Activated CD4-positive, alpha-beta memory T cell treated with anti-CD3 and anti-CD28 coated beads, Interleukin-2, amount 10 ng/mL, durations not matched to agents 7 days and 5 days (primary cell): Measurements from ENCODE around the gene SRCIN1. TPM values are rescaled to one million over a fixed set of nuclear protein-coding genes. Genes with fewer than 3 reads are reported as not detected.

Experiments used
- CTCF ChIA-PET: fragments of 350-600 bp; sonication (Branson Sonifier 250); formaldehyde crosslinking; loops from one replicate; lab custom pipeline; 2021; ENCODE audit warnings: antibody characterized with exemption, inconsistent platforms; lab: Charles Lee
- POLR2A ChIA-PET: fragments of 350-600 bp; sonication (Branson Sonifier 250); formaldehyde crosslinking; loops from one replicate; lab custom pipeline; 2021; ENCODE audit warnings: antibody characterized with exemption; lab: Charles Lee
- DNase-seq: peaks from one replicate; pipeline ENCODE4 v3.0.0-alpha.2; 2020
- H3K27ac Mint-ChIP-seq: one replicate; pipeline ENCODE4 v1.8.0; 2021; ENCODE audit warnings: mild to moderate bottlenecking, mixed read lengths
- H3K27me3 Mint-ChIP-seq: one replicate; pipeline ENCODE4 v1.8.0; 2021; ENCODE audit warnings: mixed read lengths
- H3K36me3 Mint-ChIP-seq: one replicate; pipeline ENCODE4 v1.8.0; 2021; ENCODE audit warnings: low read depth, mixed read lengths
- H3K4me1 Mint-ChIP-seq: one replicate; pipeline ENCODE4 v1.8.0; 2021; ENCODE audit warnings: mixed read lengths
- H3K4me3 Mint-ChIP-seq: one replicate; pipeline ENCODE4 v1.8.0; 2021; ENCODE audit warnings: mild to moderate bottlenecking, mixed read lengths
- H3K9me3 Mint-ChIP-seq: one replicate; pipeline ENCODE4 v1.8.0; 2021; ENCODE audit warnings: mixed read lengths
- total RNA-seq, 2 experiments: library from RNA; stranded (reverse); gene quantifications; one replicate each; pipeline ENCODE4 v1.2.3, GENCODE V29; 2021

The SRCIN1 gene
- total RNA-seq, 2 experiments from 2014 or later, result 0.05 to 0.20 TPM

DNA sequence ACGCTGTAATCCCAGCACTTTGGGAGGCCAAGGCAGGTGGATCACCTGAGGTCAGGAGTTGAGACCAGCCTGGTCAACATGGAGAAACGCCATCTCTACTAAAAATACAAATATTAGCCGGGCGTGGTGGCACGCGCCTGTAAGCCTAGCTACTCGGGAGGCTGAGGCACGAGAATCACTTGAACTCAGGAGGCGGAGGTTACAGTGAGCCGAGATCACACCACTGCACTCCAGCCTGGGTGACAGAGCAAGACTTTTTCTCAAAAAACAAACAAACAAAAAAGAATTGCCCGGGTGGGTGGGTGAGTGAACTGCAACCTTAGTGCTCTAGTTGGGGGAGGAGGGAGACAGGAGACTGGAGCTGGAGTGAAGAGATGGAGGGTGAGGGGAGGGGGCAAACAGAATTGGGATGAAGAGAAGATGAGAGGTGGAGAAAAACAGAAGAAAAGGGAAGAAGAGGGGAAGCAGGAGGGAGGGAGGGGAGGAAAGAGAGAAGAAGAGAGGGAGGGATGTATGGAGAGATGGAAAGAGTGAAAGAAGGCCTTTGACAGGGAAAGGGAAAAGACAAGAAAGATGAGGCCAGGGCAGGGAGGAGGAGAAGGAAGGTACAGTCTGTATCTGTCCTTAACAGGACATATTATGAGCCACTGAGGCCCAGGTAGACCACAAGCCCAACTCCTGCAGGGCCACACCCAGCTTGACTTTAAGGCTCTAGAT lies 5.5 kb upstream of the SRCIN1 start:
- Mint-ChIP-seq H3K4me3 (no peak overlapping the region), H3K27me3 (peaks cover 63% of the 10 kb centered on the region), H3K36me3 (no peaks in the 10 kb centered on the region), H3K4me1 (peaks cover 10% of the 10 kb centered on the region), H3K9me3 (no peaks in the 10 kb centered on the region), H3K27ac (no peak overlapping the region)
- POLR2A ChIA-PET, result no interaction called here
- no peak for DNase-seq
- CTCF ChIA-PET, result interaction anchor here (1.0 kb wide), 1 partner anchor 56 kb away, joined by 4 read pairs; no protein-coding TSS in a partner anchor

DNA sequence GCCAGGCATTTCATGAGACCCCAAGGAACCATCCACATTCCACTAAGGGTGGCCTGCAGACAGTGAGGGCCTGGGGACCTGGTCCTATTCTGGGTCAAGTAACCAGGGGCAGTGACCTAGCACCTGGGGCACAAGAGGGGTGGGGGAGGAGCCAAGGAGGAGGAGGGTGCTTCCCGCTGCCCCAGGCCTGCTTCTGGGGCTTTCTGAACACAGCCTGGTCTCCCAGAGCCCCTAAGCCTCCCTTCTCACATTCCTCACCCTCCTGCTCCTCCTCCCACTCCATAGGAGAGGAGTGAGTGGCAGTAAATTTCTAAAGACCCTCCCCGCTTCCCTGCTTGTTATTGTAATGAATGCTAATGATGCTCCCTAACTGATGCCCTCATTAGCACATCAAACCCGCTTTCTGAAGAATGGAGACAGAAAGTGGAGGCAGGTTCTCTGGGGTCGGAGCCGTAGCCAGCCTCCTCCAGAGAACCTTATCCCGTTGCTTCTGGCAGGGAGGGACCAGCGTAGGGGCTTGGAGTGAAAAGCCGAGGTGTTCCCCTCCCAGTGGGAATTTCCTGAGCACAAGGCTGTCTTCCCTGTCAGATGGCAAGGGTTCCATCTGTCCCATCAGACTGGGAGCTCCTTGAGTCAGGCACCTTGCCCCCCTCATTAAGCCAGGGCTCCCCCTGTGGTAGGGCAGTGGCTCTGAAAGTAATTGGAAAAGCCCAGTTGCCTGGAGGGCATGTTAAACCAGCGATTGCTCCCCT lies 3.7 kb upstream of the SRCIN1 start:
- Mint-ChIP-seq H3K4me1 (peaks cover 10% of the 10 kb centered on the region), H3K36me3 (no peaks in the 10 kb centered on the region), H3K27ac (no peak overlapping the region), H3K4me3 (no peak overlapping the region), H3K27me3 (peaks cover 69% of the 10 kb centered on the region), H3K9me3 (no peaks in the 10 kb centered on the region)
- CTCF ChIA-PET, result no interaction called here
- POLR2A ChIA-PET, result no interaction called here
- DNase-seq, result no peak

- H3K9me3 Mint-ChIP-seq, result no peaks in the 10 kb centered on the region
- no peak overlapping the region for H3K4me3 Mint-ChIP-seq
- ChIA-PET POLR2A (no interaction called here), CTCF (interaction anchor here (0.8 to 4.7 kb wide), 3 partner anchors 9 to 54 kb away, joined by 3 to 42 read pairs (median 5); no protein-coding TSS in a partner anchor)
- H3K36me3 Mint-ChIP-seq, result no peaks in the 10 kb centered on the region
- H3K4me1 Mint-ChIP-seq, result peaks cover 10% of the 10 kb centered on the region
- no peak overlapping the region for H3K27ac Mint-ChIP-seq
- H3K27me3 Mint-ChIP-seq, result peaks cover 66% of the 10 kb centered on the region
- no peak for DNase-seq
These were observed 2.9 kb upstream of the SRCIN1 start for GRCh38 chr17:38608648-38609047.

- Mint-ChIP-seq H3K9me3 (no peaks in the 10 kb centered on the region), H3K4me1 (peaks cover 10% of the 10 kb centered on the region), H3K27ac (no peak overlapping the region), H3K27me3 (peaks cover 74% of the 10 kb centered on the region), H3K36me3 (no peaks in the 10 kb centered on the region), H3K4me3 (peak overlapping the region; percentile 67)
- no peak for DNase-seq
- ChIA-PET POLR2A (no interaction called here), CTCF (interaction anchor here (0.9 to 4.7 kb wide), 5 partner anchors 9 to 71 kb away, joined by 3 to 42 read pairs (median 4); no protein-coding TSS in a partner anchor)
These were observed 1.2 kb upstream of the SRCIN1 start for GRCh38 chr17:38606646-38607611.

GRCh38 chr17:38605411-38605840 lies 326 bp downstream of the SRCIN1 start:
- no peak for DNase-seq
- POLR2A ChIA-PET, result interaction anchor here (1.4 kb wide), 1 partner anchor 16 kb away, joined by 4 read pairs; no protein-coding TSS in a partner anchor
- Mint-ChIP-seq H3K36me3 (no peaks in the 10 kb centered on the region), H3K27ac (no peak overlapping the region), H3K4me3 (peak overlapping the region; percentile 37), H3K9me3 (no peaks in the 10 kb centered on the region), H3K4me1 (peaks cover 10% of the 10 kb centered on the region), H3K27me3 (peaks cover 80% of the 10 kb centered on the region)
- CTCF ChIA-PET, result interaction anchor here (0.9 to 4.7 kb wide), 2 partner anchors 47 to 63 kb away, joined by 3 to 42 read pairs; no protein-coding TSS in a partner anchor

GRCh38 chr17:38604479-38605403 lies 1.0 kb downstream of the SRCIN1 start:
- ChIA-PET CTCF (interaction anchor here (0.9 to 4.7 kb wide), 2 partner anchors 46 to 63 kb away, joined by 3 to 42 read pairs; no protein-coding TSS in a partner anchor), POLR2A (interaction anchor here (1.4 kb wide), 1 partner anchor 16 kb away, joined by 4 read pairs; no protein-coding TSS in a partner anchor)
- Mint-ChIP-seq H3K36me3 (no peaks in the 10 kb centered on the region), H3K9me3 (no peaks in the 10 kb centered on the region), H3K27ac (no peak overlapping the region), H3K4me3 (peak overlapping the region; percentile 37), H3K4me1 (peaks cover 10% of the 10 kb centered on the region), H3K27me3 (peaks cover 82% of the 10 kb centered on the region)
- DNase-seq, result peak; percentile 34

DNA sequence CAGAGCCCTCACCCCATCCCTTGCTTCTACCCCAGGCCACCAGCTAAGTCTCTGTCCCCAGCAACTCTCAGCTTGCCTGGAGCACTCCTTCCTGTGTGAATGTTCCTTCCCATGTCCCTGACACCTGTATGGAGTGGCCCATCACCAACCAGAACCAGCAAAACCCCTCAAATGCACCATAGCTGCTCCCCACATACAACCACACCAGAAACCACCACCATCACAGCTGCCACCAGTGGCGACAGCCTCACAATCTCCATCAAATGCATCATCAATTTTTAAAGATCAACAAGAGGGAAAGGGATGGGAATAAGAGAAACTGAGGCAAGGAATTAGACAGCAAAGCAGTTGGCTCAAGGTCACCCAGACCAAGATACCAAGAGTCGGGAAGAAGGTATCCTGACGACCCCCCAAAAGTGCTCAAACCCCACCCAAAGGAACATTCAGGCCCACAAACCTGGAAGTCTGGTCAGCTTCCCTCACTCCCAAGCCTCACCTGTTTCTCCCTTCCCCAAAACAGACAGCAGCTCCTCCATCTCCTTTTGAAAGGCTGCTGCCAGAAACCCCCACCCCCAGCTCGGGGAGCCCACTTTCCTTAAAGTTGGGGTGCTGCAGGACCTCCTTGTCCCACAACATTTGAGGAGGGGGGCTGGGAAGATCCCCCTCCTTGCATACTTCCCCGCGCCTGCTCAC lies 1.8 kb downstream of the SRCIN1 start:
- no peaks in the 10 kb centered on the region for H3K9me3 Mint-ChIP-seq
- CTCF ChIA-PET, result no interaction called here
- POLR2A ChIA-PET, result no interaction called here
- peaks cover 82% of the 10 kb centered on the region for H3K27me3 Mint-ChIP-seq
- H3K36me3 Mint-ChIP-seq, result no peaks in the 10 kb centered on the region
- H3K4me3 Mint-ChIP-seq, result no peak overlapping the region
- peaks cover 10% of the 10 kb centered on the region for H3K4me1 Mint-ChIP-seq
- H3K27ac Mint-ChIP-seq, result no peak overlapping the region
- DNase-seq, result no peak

DNA sequence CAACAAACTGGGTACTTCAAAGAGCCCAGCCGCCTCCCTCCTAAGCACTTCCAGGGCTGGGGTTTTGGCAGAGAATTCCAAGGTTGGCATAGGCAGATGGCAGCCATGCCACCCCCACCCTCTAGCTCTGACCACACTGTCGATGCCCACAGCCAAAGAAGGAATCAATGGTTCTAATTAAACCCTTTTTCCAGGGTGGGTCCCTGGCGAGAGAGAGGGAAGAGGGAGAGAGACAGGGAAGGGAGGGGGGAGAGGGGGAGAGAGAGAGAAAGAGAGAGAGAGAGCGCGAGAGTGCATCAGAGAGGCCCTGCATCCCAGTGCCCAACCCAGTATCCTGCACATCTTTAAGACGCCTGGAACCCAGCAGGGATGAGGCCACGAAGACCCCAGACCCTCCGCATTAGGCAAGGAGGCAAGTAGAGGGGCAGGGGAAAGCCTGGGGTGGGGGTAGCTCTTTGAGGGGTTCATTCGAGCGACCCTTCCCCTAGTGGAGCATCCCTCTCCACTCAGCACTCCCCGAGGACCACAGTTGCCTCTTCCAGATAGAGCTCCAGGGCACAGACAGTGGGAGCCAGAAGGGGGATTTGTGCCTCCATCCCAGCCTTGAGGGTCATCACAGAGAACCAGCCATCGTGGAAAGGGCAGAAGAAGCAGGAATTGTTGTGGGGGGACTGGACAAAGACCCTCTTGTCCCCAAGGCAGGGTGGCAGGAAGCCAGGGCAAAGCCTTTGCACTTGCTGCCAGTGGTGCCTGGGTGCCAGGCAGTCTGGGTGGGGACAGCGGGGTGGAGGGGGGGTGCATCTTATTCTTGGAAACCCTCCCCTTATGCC lies 2.6 kb downstream of the SRCIN1 start:
- Mint-ChIP-seq H3K4me3 (no peak overlapping the region), H3K9me3 (no peaks in the 10 kb centered on the region), H3K36me3 (no peaks in the 10 kb centered on the region), H3K4me1 (peaks cover 10% of the 10 kb centered on the region), H3K27ac (no peak overlapping the region), H3K27me3 (peaks cover 81% of the 10 kb centered on the region)
- DNase-seq, result no peak
- ChIA-PET POLR2A (interaction anchor here (1.4 kb wide), 1 partner anchor 15 kb away, joined by 3 read pairs; no protein-coding TSS in a partner anchor), CTCF (interaction anchor here (1.3 to 3.6 kb wide), 3 partner anchors 44 to 65 kb away, joined by 3 to 14 read pairs (median 3); no protein-coding TSS in a partner anchor)

- Mint-ChIP-seq H3K9me3 (no peaks in the 10 kb centered on the region), H3K36me3 (no peaks in the 10 kb centered on the region), H3K27me3 (peaks cover 81% of the 10 kb centered on the region), H3K27ac (no peak overlapping the region), H3K4me1 (peaks cover 7% of the 10 kb centered on the region), H3K4me3 (no peak overlapping the region)
- ChIA-PET CTCF (interaction anchor here (1.3 to 3.6 kb wide), 3 partner anchors 44 to 65 kb away, joined by 3 to 14 read pairs (median 3); no protein-coding TSS in a partner anchor), POLR2A (interaction anchor here (1.4 kb wide), 1 partner anchor 14 kb away, joined by 3 read pairs; no protein-coding TSS in a partner anchor)
- DNase-seq, result no peak
These were observed 3.3 kb downstream of the SRCIN1 start for GRCh38 chr17:38602453-38602852.
